GM23338 (cell line): ENCODE measurements around the gene NPLOC4. TPM values are rescaled to one million over a fixed set of nuclear protein-coding genes. Genes with fewer than 3 reads are reported as not detected.

Source experiments
- ATAC-seq: fragments of 200-7000 bp; cut with Tn5 transposase; 3 replicates; pipeline ENCODE4 v1.9.1; 2020
- DNase-seq: peaks from one replicate; pipeline ENCODE4 v3.0.0-alpha.2; 2015; ENCODE audit warnings: low spot score
- H2AFZ ChIP-seq: fragments of 200-600 bp; sonication (generic); 2 replicates; pipeline ENCODE4 v1.8.0; 2016; ENCODE audit warnings: antibody characterized with exemption, mild to moderate bottlenecking, moderate library complexity
- H3F3A ChIP-seq: fragments of 200-600 bp; sonication (generic); replicated peaks from 2 replicates; pipeline ENCODE4 v1.8.0; 2017; ENCODE audit warnings: antibody characterized with exemption, mixed run types, low read depth
- H3K27ac ChIP-seq: fragments of 200-600 bp; sonication (generic); 2 replicates; pipeline ENCODE4 v1.6.1; 2016; ENCODE audit warnings: low read depth
- H3K27me3 ChIP-seq: fragments of 200-600 bp; sonication (generic); 2 replicates; pipeline ENCODE4 v1.8.0; 2016; ENCODE audit warnings: mild to moderate bottlenecking, mixed run types, moderate library complexity; ENCODE audit not compliant: insufficient read depth
- H3K36me3 ChIP-seq: fragments of 200-600 bp; sonication (generic); 2 replicates; pipeline ENCODE4 v1.8.0; 2016; ENCODE audit warnings: mild to moderate bottlenecking; ENCODE audit not compliant: insufficient read depth
- H3K4me1 ChIP-seq: fragments of 200-600 bp; sonication (generic); 2 replicates; pipeline ENCODE4 v1.8.0; 2016; ENCODE audit warnings: mild to moderate bottlenecking, moderate library complexity; ENCODE audit not compliant: insufficient read depth
- H3K4me2 ChIP-seq: fragments of 200-600 bp; sonication (generic); 2 replicates; pipeline ENCODE4 v1.7.1; 2017; ENCODE audit warnings: mixed run types
- H3K4me3 ChIP-seq: fragments of 200-600 bp; sonication (generic); 2 replicates; pipeline ENCODE4 v1.6.1; 2016; ENCODE audit warnings: mixed run types
- H3K79me2 ChIP-seq: fragments of 200-600 bp; sonication (generic); replicated peaks from 2 replicates; pipeline ENCODE4 v1.8.0; 2017; ENCODE audit warnings: mild to moderate bottlenecking; ENCODE audit not compliant: insufficient read depth
- H3K9me2 ChIP-seq: fragments of 200-600 bp; sonication (generic); 2 replicates; pipeline ENCODE4 v1.8.0; 2017; ENCODE audit not compliant: insufficient read depth
- H4K20me1 ChIP-seq: fragments of 200-600 bp; sonication (generic); replicated peaks from 2 replicates; pipeline ENCODE4 v1.8.0; 2017; ENCODE audit warnings: mild to moderate bottlenecking; ENCODE audit not compliant: insufficient read depth
- H3K27ac Mint-ChIP-seq: 2 replicates; pipeline ENCODE4 v1.8.0; 2020; ENCODE audit warnings: inconsistent platforms, mild to moderate bottlenecking, moderate library complexity, mixed read lengths
- H3K27me3 Mint-ChIP-seq: 3 replicates; pipeline ENCODE4 v1.8.0; 2022; ENCODE audit warnings: low read depth, mild to moderate bottlenecking, moderate library complexity, mixed read lengths, inconsistent platforms; ENCODE audit not compliant: insufficient read depth, poor library complexity
- H3K36me3 Mint-ChIP-seq: 3 replicates; pipeline ENCODE4 v1.8.0; 2021; ENCODE audit warnings: low read depth, mild to moderate bottlenecking, inconsistent platforms, moderate library complexity, mixed read lengths
- H3K4me1 Mint-ChIP-seq: 3 replicates; pipeline ENCODE4 v1.8.0; 2020; ENCODE audit warnings: mild to moderate bottlenecking, inconsistent platforms, mixed read lengths
- H3K4me3 Mint-ChIP-seq: 3 replicates; pipeline ENCODE4 v1.8.0; 2021; ENCODE audit warnings: moderate library complexity, mild to moderate bottlenecking, inconsistent platforms, mixed read lengths
- H3K9me3 Mint-ChIP-seq: 3 replicates; pipeline ENCODE4 v1.8.0; 2020; ENCODE audit warnings: moderate library complexity, mild to moderate bottlenecking, inconsistent platforms, mixed read lengths
- CREB1 ChIP-seq: fragments of 250-450 bp; sonication (Bioruptor Pico); IDR thresholded peaks from 2 replicates; pipeline ENCODE4 v1.5.0; 2020; ENCODE audit warnings: low read depth, mild to moderate bottlenecking, moderate library complexity
- ETS1 ChIP-seq: IDR thresholded peaks from 2 replicates; pipeline ENCODE4 v1.6.1; 2016; ENCODE audit warnings: antibody characterized with exemption
- EZH2 ChIP-seq: fragments of 200-600 bp; sonication (generic); IDR thresholded peaks from one replicate; pipeline ENCODE4 v1.8.0; 2017; ENCODE audit warnings: antibody characterized with exemption, mild to moderate bottlenecking, low read depth; ENCODE audit not compliant: unreplicated experiment
- EZH2phosphoT487 ChIP-seq: fragments of 200-600 bp; sonication (generic); IDR thresholded peaks from one replicate; pipeline ENCODE4 v1.8.1; 2018; ENCODE audit warnings: antibody characterized with exemption; ENCODE audit not compliant: unreplicated experiment
- JUNB ChIP-seq: IDR thresholded peaks from one replicate; pipeline ENCODE4 v1.6.1; 2016; ENCODE audit warnings: antibody characterized with exemption; ENCODE audit not compliant: unreplicated experiment
- POLR2AphosphoS5 ChIP-seq: IDR thresholded peaks from 2 replicates; pipeline ENCODE4 v1.6.1; 2016; ENCODE audit warnings: antibody characterized with exemption, low read depth
- STAT1 ChIP-seq: IDR thresholded peaks from one replicate; pipeline ENCODE4 v1.6.1; 2016; ENCODE audit warnings: antibody characterized with exemption; ENCODE audit not compliant: unreplicated experiment
- ZNF331 ChIP-seq: fragments of 250-450 bp; sonication (Bioruptor Pico); IDR thresholded peaks from 2 replicates; pipeline ENCODE4 v1.5.0; 2020; ENCODE audit warnings: low read depth, mild to moderate bottlenecking, moderate library complexity
- polyA plus RNA-seq: library from polyadenylated mRNA; unstranded; fragments of >200 nt; fragmentation: Nextera tagmentation; extraction: Ambion mirVana; gene quantifications from 2 replicates; pipeline ENCODE4 v1.2.1, GENCODE V29; 2016
- total RNA-seq: library from RNA; depleted of rRNA; stranded (reverse); fragments of >200 nt; shearing (Covaris generic); gene quantifications from 2 replicates; pipeline ENCODE4 v1.2.3, GENCODE V29; 2014
- TF ChIP-seq, protein P1 (sequence below): IDR thresholded peaks from one replicate; pipeline ENCODE4 v1.6.1; 2018; ENCODE audit warnings: antibody characterized with exemption; ENCODE audit not compliant: unreplicated experiment

The NPLOC4 gene
- total and polyA plus RNA-seq, 2 experiments from 2014 or later = 24.1 to 79.1 TPM

GRCh38 chr17:81565231-81565630, 71.7 kb downstream of the NPLOC4 start:
- H3K9me3 Mint-ChIP-seq = no peaks in the 10 kb centered on the region
- no peak overlapping the region; the same call in 2 of the 3 replicates for H3K4me3 Mint-ChIP-seq
- H4K20me1 ChIP-seq = peaks cover 8% of the 10 kb centered on the region
- no peak for DNase-seq
- H3K27ac Mint-ChIP-seq = no peak overlapping the region
- no peaks in the 10 kb centered on the region for H3K9me2 ChIP-seq
- H3K36me3 ChIP-seq = peaks cover 28% of the 10 kb centered on the region
- H3K27me3 ChIP-seq = no peaks in the 10 kb centered on the region
- peaks cover 8% of the 10 kb centered on the region for H3K27me3 Mint-ChIP-seq
- H3K79me2 ChIP-seq = no peaks in the 10 kb centered on the region
- no peak for TF ChIP-seq EZH2phosphoT487
- no peak for TF ChIP-seq CREB1 (CRISPR knock-in tag)
- no peak for TF ChIP-seq JUNB
- TF ChIP-seq ZNF331 (CRISPR knock-in tag) = no peak
- H3K36me3 Mint-ChIP-seq = peaks cover 89% of the 10 kb centered on the region
- no peak overlapping the region for H3K4me3 ChIP-seq
- no peaks in the 10 kb centered on the region for H3K4me1 Mint-ChIP-seq
- no peaks in the 10 kb centered on the region for H3K4me1 ChIP-seq
- H3F3A ChIP-seq = no peaks in the 10 kb centered on the region; the same call in 1 of the 2 replicates
- no peak overlapping the region for H2AFZ ChIP-seq
- H3K27ac ChIP-seq = no peak overlapping the region
- ATAC-seq = no peak
- no peak overlapping the region for H3K4me2 ChIP-seq

DNA sequence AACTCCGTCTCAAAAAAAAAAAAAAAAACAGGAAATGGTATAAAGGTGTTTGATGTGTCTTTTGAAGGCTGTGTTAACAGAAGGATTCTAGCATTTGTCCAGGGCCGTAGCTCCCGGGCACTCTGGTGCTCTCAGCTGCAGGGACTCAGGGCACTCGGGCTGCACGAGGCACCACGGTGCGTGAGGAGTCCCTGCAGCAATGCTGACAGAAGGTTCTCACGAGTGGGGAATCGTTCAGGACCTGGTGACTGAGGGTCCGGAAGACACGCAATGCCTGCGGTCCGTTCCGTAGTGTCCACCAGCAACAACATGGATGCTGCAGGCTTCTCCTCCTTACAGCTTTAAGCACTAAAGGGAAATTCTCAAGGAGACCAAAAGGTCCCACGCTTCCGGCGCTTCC, 72.1 kb downstream of the NPLOC4 start:
- Histone ChIP-seq H3K27ac (no peak overlapping the region), H4K20me1 (peaks cover 8% of the 10 kb centered on the region), H3K27me3 (no peaks in the 10 kb centered on the region), H3F3A (no peaks in the 10 kb centered on the region; the same call in 1 of the 2 replicates), H3K36me3 (peaks cover 26% of the 10 kb centered on the region), H3K4me2 (no peak overlapping the region), H3K4me3 (no peak overlapping the region), H2AFZ (no peak overlapping the region), H3K79me2 (no peaks in the 10 kb centered on the region), H3K9me2 (no peaks in the 10 kb centered on the region), H3K4me1 (no peaks in the 10 kb centered on the region)
- Mint-ChIP-seq H3K4me1 (no peaks in the 10 kb centered on the region), H3K9me3 (no peaks in the 10 kb centered on the region), H3K36me3 (peaks cover 88% of the 10 kb centered on the region), H3K4me3 (no peak overlapping the region), H3K27me3 (peaks cover 8% of the 10 kb centered on the region), H3K27ac (no peak overlapping the region)
- DNase-seq (no peak), ATAC-seq (no peak)
- no peak for TF ChIP-seq STAT1
- TF ChIP-seq JUNB = no peak
- no peak for TF ChIP-seq ZNF331 (CRISPR knock-in tag)
- TF ChIP-seq POLR2AphosphoS5 = no peak
- TF ChIP-seq, protein P1, sequence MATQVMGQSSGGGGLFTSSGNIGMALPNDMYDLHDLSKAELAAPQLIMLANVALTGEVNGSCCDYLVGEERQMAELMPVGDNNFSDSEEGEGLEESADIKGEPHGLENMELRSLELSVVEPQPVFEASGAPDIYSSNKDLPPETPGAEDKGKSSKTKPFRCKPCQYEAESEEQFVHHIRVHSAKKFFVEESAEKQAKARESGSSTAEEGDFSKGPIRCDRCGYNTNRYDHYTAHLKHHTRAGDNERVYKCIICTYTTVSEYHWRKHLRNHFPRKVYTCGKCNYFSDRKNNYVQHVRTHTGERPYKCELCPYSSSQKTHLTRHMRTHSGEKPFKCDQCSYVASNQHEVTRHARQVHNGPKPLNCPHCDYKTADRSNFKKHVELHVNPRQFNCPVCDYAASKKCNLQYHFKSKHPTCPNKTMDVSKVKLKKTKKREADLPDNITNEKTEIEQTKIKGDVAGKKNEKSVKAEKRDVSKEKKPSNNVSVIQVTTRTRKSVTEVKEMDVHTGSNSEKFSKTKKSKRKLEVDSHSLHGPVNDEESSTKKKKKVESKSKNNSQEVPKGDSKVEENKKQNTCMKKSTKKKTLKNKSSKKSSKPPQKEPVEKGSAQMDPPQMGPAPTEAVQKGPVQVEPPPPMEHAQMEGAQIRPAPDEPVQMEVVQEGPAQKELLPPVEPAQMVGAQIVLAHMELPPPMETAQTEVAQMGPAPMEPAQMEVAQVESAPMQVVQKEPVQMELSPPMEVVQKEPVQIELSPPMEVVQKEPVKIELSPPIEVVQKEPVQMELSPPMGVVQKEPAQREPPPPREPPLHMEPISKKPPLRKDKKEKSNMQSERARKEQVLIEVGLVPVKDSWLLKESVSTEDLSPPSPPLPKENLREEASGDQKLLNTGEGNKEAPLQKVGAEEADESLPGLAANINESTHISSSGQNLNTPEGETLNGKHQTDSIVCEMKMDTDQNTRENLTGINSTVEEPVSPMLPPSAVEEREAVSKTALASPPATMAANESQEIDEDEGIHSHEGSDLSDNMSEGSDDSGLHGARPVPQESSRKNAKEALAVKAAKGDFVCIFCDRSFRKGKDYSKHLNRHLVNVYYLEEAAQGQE = no peak
- no peak for TF ChIP-seq EZH2
- no peak for TF ChIP-seq ETS1
